ENCODE results near the gene GSX2.

The GSX2 gene

DNA sequence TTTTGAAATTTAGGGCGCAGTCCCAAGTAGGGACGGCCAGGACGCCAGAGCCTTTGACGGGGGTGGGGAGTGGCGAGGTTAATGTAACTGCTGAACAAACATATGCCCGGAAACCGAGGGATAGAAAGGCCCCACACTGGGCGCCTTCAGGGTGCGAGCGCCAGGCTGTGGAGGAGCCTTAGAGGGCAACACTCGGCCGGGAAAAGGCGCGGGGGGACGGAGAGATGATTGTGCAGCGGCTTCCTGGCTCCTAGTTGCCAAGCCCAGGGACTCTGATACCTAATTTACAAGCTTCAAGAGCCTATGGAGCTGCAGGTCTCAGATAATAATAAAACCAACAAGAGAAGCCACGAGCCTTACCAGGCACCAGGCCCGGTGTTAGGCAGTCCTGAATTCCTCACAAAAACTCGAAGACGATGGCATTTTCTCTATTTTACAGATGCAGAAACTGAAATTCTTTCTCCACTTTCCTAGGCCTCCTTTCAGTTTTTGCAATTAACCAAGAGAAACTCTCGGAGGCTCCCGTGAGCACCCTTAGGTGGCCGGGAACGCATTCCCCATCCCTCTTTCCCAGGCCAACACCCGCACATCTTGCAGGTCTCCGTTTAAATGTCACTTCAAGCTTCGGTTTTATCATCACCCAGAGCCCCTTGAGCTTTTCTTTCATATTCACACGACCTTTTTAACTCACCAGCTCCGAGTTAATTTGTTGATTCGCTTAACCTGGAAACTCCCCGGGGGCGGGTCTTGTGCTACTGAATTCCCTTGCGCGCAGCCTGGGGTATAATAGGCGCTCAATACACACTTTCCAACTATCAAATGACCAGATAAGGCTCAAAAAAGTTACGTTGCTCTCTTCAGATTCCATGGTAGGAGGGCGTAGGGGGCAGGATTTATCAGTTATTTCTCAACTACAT is 6.4 kb upstream of the GSX2 start:
- H3K9me3 ChIP-seq (ENCODE audit: insufficient read depth, low read length, severe bottlenecking) = no peaks in the 10 kb centered on the region
- no peak overlapping the region for H3K27ac ChIP-seq (ENCODE audit: low read length)
- no peak overlapping the region for H3K4me3 ChIP-seq (ENCODE audit: low read depth in 1 of 2, low read length in 2 of 2)
- no peak overlapping the region for H2AFZ ChIP-seq (ENCODE audit: low read depth, low read length)
- H3K27me3 ChIP-seq (ENCODE audit: insufficient read depth, low read length, poor library complexity) = peaks cover 3% of the 10 kb centered on the region
- H3K4me2 ChIP-seq (ENCODE audit: insufficient read depth, low read length) = no peak overlapping the region
- no peaks in the 10 kb centered on the region for H3K79me2 ChIP-seq (ENCODE audit: insufficient read depth, low read length)
- TF ChIP-seq, protein P1, sequence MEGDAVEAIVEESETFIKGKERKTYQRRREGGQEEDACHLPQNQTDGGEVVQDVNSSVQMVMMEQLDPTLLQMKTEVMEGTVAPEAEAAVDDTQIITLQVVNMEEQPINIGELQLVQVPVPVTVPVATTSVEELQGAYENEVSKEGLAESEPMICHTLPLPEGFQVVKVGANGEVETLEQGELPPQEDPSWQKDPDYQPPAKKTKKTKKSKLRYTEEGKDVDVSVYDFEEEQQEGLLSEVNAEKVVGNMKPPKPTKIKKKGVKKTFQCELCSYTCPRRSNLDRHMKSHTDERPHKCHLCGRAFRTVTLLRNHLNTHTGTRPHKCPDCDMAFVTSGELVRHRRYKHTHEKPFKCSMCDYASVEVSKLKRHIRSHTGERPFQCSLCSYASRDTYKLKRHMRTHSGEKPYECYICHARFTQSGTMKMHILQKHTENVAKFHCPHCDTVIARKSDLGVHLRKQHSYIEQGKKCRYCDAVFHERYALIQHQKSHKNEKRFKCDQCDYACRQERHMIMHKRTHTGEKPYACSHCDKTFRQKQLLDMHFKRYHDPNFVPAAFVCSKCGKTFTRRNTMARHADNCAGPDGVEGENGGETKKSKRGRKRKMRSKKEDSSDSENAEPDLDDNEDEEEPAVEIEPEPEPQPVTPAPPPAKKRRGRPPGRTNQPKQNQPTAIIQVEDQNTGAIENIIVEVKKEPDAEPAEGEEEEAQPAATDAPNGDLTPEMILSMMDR (IDR thresholded peaks at IDR 0.05; ENCODE audit: borderline replicate concordance, extremely low read depth, low read length, poor library complexity, severe bottlenecking) = no peak
- ATAC-seq (ENCODE audit: insufficient read depth, low read depth) = no peak
- H4K20me1 ChIP-seq (ENCODE audit: insufficient read depth, low read length) = no peaks in the 10 kb centered on the region
- DNase-seq = no peak
- H3K4me1 ChIP-seq (ENCODE audit: insufficient read depth, low read length) = peaks cover 14% of the 10 kb centered on the region
- H3K36me3 ChIP-seq (ENCODE audit: insufficient read depth, low read length) = no peaks in the 10 kb centered on the region
- no peak overlapping the region for H3K9ac ChIP-seq (ENCODE audit: low read depth, low read length)

DNA sequence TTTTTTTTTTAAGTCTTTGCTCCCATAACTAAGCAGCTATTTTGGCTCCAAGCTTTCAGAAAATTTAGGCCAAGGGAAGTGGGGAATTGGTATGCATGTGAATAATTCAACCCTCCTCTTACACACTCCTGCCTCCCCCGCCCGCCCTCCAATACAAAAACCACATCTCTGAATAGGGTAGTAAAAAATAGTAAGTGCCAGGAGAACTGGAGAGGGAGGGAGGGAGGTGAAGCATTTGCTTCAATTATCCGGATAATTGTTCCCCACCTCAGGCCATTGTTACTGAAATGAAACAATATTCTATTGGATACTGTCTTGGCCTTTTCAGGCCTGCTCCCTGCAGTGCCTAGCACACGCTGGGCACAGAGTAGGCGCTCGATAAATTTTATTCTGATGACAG is 5.5 kb upstream of the GSX2 start:
- no peak for ATAC-seq (ENCODE audit: insufficient read depth, low read depth)
- H3K36me3 ChIP-seq (ENCODE audit: insufficient read depth, low read length) = no peaks in the 10 kb centered on the region
- DNase-seq = no peak

DNA sequence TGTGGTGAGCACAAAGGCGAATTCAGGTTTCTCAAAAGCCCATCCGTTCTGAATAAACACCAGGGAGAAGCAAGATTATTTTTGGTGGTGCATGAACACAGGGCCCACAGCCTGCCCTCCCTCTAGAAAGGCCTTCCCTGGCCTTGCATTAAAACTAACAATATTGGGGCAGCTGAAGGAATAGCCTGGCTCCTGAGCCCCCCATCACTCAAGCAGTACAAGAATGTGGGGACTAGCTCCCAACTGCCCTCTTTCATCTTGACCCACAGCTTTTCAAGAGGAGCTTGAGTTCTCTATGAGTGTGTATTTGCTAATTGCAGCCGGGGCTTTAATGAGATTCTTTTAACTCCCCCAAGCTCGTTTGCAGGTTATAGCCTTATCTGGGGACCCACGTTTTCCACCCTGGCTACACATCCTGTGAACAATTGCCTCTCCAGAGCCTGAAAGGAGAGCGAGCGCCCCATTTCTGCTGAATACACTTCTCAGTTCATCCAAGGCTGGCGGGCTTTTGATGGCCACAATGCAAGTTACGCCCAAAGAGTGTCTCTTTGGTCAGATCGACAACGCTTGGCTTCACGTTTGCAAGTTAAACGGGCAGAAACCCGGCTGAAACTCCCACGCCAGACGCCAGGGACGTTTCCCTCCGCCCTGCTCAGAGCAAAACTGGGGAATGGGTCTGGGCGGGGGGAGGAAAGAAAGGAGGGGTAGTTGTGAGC is 4.7 kb upstream of the GSX2 start:
- H3K4me2 ChIP-seq (ENCODE audit: insufficient read depth, low read length) = no peak overlapping the region
- no peak overlapping the region for H3K9ac ChIP-seq (ENCODE audit: low read depth, low read length)
- H3K4me1 ChIP-seq (ENCODE audit: insufficient read depth, low read length) = peaks cover 14% of the 10 kb centered on the region
- TF ChIP-seq, protein P1 (IDR thresholded peaks at IDR 0.05; ENCODE audit: borderline replicate concordance, extremely low read depth, low read length, poor library complexity, severe bottlenecking) = no peak
- TF ChIP-seq EZH2 (IDR thresholded peaks at IDR 0.05; ENCODE audit: borderline replicate concordance, low read depth, low read length, severe bottlenecking) = no peak
- no peak overlapping the region for H3K4me3 ChIP-seq (ENCODE audit: low read depth in 1 of 2, low read length in 2 of 2)
- H3K36me3 ChIP-seq (ENCODE audit: insufficient read depth, low read length) = no peaks in the 10 kb centered on the region
- H2AFZ ChIP-seq (ENCODE audit: low read depth, low read length) = no peak overlapping the region
- H3K9me3 ChIP-seq (ENCODE audit: insufficient read depth, low read length, severe bottlenecking) = no peaks in the 10 kb centered on the region
- no peaks in the 10 kb centered on the region for H3K79me2 ChIP-seq (ENCODE audit: insufficient read depth, low read length)
- no peak for ATAC-seq (ENCODE audit: insufficient read depth, low read depth)
- H3K27ac ChIP-seq (ENCODE audit: low read length) = no peak overlapping the region
- DNase-seq = no peak
- H4K20me1 ChIP-seq (ENCODE audit: insufficient read depth, low read length) = no peaks in the 10 kb centered on the region
- H3K27me3 ChIP-seq (ENCODE audit: insufficient read depth, low read length, poor library complexity) = peaks cover 3% of the 10 kb centered on the region

More for the DNA sequence above, 5.5 kb upstream of the GSX2 start:
- TF ChIP-seq EZH2 (IDR thresholded peaks at IDR 0.05; ENCODE audit: borderline replicate concordance, low read depth, low read length, severe bottlenecking) = no peak
- TF ChIP-seq, protein P1 (IDR thresholded peaks at IDR 0.05; ENCODE audit: borderline replicate concordance, extremely low read depth, low read length, poor library complexity, severe bottlenecking) = no peak
- Histone ChIP-seq H4K20me1 (ENCODE audit: insufficient read depth, low read length) (no peaks in the 10 kb centered on the region), H3K4me1 (ENCODE audit: insufficient read depth, low read length) (peaks cover 14% of the 10 kb centered on the region), H3K4me2 (ENCODE audit: insufficient read depth, low read length) (no peak overlapping the region), H3K79me2 (ENCODE audit: insufficient read depth, low read length) (no peaks in the 10 kb centered on the region), H3K27me3 (ENCODE audit: insufficient read depth, low read length, poor library complexity) (peaks cover 3% of the 10 kb centered on the region), H3K9ac (ENCODE audit: low read depth, low read length) (no peak overlapping the region), H3K27ac (ENCODE audit: low read length) (no peak overlapping the region), H3K9me3 (ENCODE audit: insufficient read depth, low read length, severe bottlenecking) (no peaks in the 10 kb centered on the region), H2AFZ (ENCODE audit: low read depth, low read length) (no peak overlapping the region), H3K4me3 (ENCODE audit: low read depth in 1 of 2, low read length in 2 of 2) (no peak overlapping the region)

All from DND-41 (cell line).